Skin of body (tissue), 3 donors: Measurements from ENCODE around the gene HIPK4. TPM values are rescaled to one million over a fixed set of nuclear protein-coding genes. Genes with fewer than 3 reads are reported as not detected.
"Not testable (repeated sequence)": the region's sequence is repeated elsewhere in the genome, so short reads cannot be mapped to it uniquely, and the experiment has no call there.

Experiments used
- DNase-seq: peaks from one replicate; lab custom pipeline; 2025; lab: John Stamatoyannopoulos, UW
- small RNA-seq: library from RNA; depleted of rRNA; stranded (forward); fragments of <200 nt; gene quantifications from one replicate; pipeline ENCODE3, GENCODE V24; 2014; ENCODE audit warnings: low replicate concordance
- total RNA-seq: library from RNA; depleted of rRNA; stranded (reverse); fragments of >200 nt; gene quantifications from one replicate; pipeline ENCODE4 v1.2.3, GENCODE V29; 2014

The HIPK4 gene
- total RNA-seq, 1 donor from 2014 or later, result 0.10 TPM

DNA sequence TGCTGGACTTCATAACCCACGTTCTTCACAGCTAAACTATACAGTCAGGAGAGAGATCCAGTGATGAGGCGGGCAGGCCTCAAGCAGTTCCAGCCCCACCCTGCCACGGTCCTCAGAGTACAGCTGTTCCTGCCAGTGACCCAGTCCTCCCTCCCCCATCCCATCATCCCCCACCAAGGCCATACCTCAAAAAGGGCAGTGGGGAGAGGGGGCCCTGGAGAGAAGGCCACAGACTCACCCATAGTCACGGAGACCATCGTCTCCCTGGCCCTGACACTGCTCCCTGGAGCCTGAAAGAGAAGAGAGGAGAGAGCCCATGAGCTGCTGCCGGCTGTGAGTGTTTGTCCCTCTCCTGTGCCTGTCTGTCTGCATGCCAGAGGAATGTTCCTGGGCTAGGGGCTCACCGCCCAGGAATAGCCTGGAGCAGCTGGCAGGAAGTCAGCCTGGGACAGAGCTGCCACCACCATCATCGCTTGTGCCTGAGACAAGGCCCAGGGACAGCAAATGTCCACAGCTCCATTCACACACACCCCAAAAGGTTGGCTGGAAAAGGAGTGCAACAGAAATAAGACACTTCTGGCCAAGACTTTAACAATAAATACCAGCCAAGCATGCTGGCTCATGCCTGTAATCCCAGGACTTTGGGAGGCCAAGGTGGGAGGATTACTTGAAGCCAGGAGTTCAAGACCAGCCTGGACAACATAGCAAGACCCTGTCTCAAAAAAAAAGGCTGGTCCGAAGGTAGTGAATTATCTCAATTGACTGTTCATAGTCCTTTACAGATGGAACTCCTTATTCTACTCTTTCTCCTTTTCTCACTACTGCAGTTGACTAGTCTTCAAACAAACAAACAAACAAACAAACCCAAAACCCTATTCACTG, 48.1 kb downstream of the HIPK4 start:
- no peak for DNase-seq

GRCh38 chr19:40339018-40339728, 50.8 kb downstream of the HIPK4 start:
- DNase-seq, result no peak

- no peak for DNase-seq
These were observed 52.4 kb downstream of the HIPK4 start for GRCh38 chr19:40337594-40337993.

DNA sequence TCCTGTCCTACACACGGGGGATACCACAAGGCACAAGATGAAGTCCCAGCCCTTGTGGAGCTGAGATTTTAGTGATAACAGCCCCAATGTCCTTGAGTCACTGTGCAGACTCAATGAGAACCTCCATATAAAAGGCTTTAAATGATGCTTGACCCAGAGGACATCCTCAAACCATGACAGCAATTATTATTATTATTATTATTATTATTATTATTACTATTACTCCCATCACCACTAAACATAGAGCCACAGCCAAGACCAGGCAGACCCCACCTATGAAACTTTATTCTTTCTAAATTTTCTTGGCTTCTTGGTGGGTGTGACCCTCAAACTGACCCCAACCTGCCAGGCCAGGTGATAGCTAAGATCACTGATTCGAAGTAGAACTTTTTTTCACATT, 52.9 kb downstream of the HIPK4 start:
- no peak for DNase-seq

GRCh38 chr19:40336601-40336900, 53.4 kb downstream of the HIPK4 start:
- DNase-seq, result no peak

GRCh38 chr19:40335855-40336600, 54.0 kb downstream of the HIPK4 start:
- DNase-seq, result no peak

- DNase-seq, result no peak
These were observed 54.9 kb downstream of the HIPK4 start for GRCh38 chr19:40335101-40335500.

- not testable (repeated sequence) for DNase-seq
These were observed 56.9 kb downstream of the HIPK4 start for GRCh38 chr19:40333083-40333482.

DNA sequence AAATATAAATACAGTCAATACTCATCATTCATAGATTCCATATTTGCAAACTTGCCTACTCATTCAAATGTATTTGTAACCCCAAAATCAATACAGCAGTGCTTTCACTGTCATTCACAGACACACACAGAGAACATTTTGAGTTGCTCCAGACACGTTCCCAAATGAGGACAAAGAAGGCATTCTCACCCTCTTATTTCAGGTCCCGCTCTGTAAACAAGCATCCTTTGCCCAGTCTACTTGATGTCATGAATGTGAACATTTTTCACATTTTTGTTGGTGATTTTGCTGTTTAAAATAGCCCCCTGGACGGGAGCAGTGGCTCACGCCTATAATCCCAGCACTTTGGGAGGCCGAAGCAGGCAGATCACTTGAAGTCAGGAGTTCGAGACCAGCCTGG, 57.3 kb downstream of the HIPK4 start:
- no peak for DNase-seq

- no peak for DNase-seq
These were observed 58.9 kb downstream of the HIPK4 start for GRCh38 chr19:40331052-40331451.

Small RNA genes within 50 kb of the gene (small RNA-seq; reads per million reads assigned to genes)
- gene MIR6796 (not detected), gene RF00019 (not detected)

Other genes starting within 250 kb of the HIPK4 start
- 4.5 TPM for gene MAP3K10, start 198.8 kb downstream of the HIPK4 start, total RNA-seq
- gene TTC9B, start 171.8 kb downstream of the HIPK4 start, total RNA-seq, result not detected
- gene CCNP, start 163.5 kb downstream of the HIPK4 start, total RNA-seq, result 0.39 TPM
- gene AKT2, start 104.8 kb downstream of the HIPK4 start, total RNA-seq, result 94.4 TPM
- gene C19orf47, start 41.8 kb downstream of the HIPK4 start, total RNA-seq, result 8.2 TPM
- gene PLD3, start 41.5 kb downstream of the HIPK4 start, total RNA-seq, result 137 TPM
- gene PRX, start 23.2 kb upstream of the HIPK4 start, total RNA-seq, result 5.2 TPM
- 10.6 TPM for gene SERTAD1, start 35.8 kb upstream of the HIPK4 start, total RNA-seq
- 30.8 TPM for gene SERTAD3, start 54.2 kb upstream of the HIPK4 start, total RNA-seq
- gene BLVRB, start 75.6 kb upstream of the HIPK4 start, total RNA-seq, result 107 TPM
- 1.2 TPM for gene SPTBN4, start 76.8 kb upstream of the HIPK4 start, total RNA-seq
- 12.3 TPM for gene SHKBP1, start 186.7 kb upstream of the HIPK4 start, total RNA-seq
- gene LTBP4, start 211.2 kb upstream of the HIPK4 start, total RNA-seq, result 72.0 TPM